Calu3 (cell line): Measurements from ENCODE around the gene IL24. TPM values are rescaled to one million over a fixed set of nuclear protein-coding genes. Genes with fewer than 3 reads are reported as not detected.

Experiments used
- BruUV-seq: library from RNA; stranded (reverse); fragments of 400-500 nt; replicated peaks from 2 replicates; lab custom pipeline; 2021; lab: Mats Ljungman, UMichigan
- CTCF ChIA-PET: fragments of 300-600 bp; sonication (Branson Sonifier 250); formaldehyde crosslinking; loops from one replicate; lab custom pipeline; 2022; ENCODE audit warnings: antibody characterized with exemption; lab: Charles Lee
- DNase-seq: peaks from one replicate; pipeline ENCODE4 v3.0.0; 2022
- H3K27ac Mint-ChIP-seq: one replicate; pipeline ENCODE4 v1.8.0; 2022; ENCODE audit warnings: mixed read lengths; ENCODE audit not compliant: unreplicated experiment
- H3K27me3 Mint-ChIP-seq: one replicate; pipeline ENCODE4 v1.8.0; 2022; ENCODE audit warnings: mixed read lengths; ENCODE audit not compliant: unreplicated experiment
- H3K36me3 Mint-ChIP-seq: one replicate; pipeline ENCODE4 v1.8.0; 2022; ENCODE audit warnings: mild to moderate bottlenecking, moderate library complexity, mixed read lengths; ENCODE audit not compliant: insufficient read depth, unreplicated experiment
- H3K4me1 Mint-ChIP-seq: one replicate; pipeline ENCODE4 v1.8.0; 2022; ENCODE audit warnings: mild to moderate bottlenecking, low read depth, mixed read lengths; ENCODE audit not compliant: unreplicated experiment
- H3K4me3 Mint-ChIP-seq: one replicate; pipeline ENCODE4 v1.8.0; 2022; ENCODE audit warnings: mild to moderate bottlenecking, low read depth, moderate library complexity, mixed read lengths; ENCODE audit not compliant: unreplicated experiment
- H3K9me3 Mint-ChIP-seq: one replicate; pipeline ENCODE4 v1.8.0; 2022; ENCODE audit warnings: low read depth, mixed read lengths; ENCODE audit not compliant: unreplicated experiment
- CTCF ChIP-seq: fragments of 200-600 bp; IDR thresholded peaks from one replicate; pipeline ENCODE4 v1.8.0; 2022; ENCODE audit warnings: antibody characterized with exemption; ENCODE audit not compliant: unreplicated experiment
- intact Hi-C: fragments of 100-400 bp; cut with micrococcal nuclease; formaldehyde crosslinking; loops from one replicate; pipeline ENCODE4 v1.10.0; 2022; ENCODE audit not compliant: unreplicated experiment
- total RNA-seq: library from RNA; stranded (reverse); gene quantifications from 2 replicates; pipeline ENCODE4 v1.2.3, GENCODE V29; 2022

Gene IL24
- total RNA-seq, 1 experiment from 2014 or later, result not detected

DNA sequence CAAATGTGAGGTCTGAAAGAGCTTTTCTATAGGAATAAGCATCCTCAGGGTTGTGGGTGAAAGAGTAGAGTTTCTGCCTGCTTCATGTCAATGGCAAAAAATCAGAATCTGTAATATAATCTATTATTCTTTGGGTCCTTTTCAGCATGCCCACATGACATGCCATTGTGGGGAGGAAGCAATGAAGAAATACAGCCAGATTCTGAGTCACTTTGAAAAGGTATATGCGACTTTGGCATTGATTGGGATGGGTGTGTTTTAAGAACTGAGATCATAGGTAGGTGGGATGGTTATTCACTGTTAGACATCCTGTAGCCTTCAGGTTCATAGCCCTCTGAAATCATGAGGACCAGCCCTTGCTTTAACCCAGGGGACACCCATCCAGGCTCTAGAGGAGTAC is 30.0 kb upstream of the IL24 start:
- intact Hi-C loops, result no loop called here
- Mint-ChIP-seq H3K4me1 (no peaks in the 10 kb centered on the region), H3K9me3 (no peaks in the 10 kb centered on the region), H3K27me3 (peaks cover 79% of the 10 kb centered on the region), H3K27ac (no peak overlapping the region), H3K36me3 (no peaks in the 10 kb centered on the region), H3K4me3 (no peak overlapping the region)
- no peak for DNase-seq
- CTCF ChIA-PET, result no interaction called here
- TF ChIP-seq CTCF, result no peak
- no TSS peak for BruUV-seq

GRCh38 chr1:206867716-206868115 is 29.5 kb upstream of the IL24 start:
- no peak for TF ChIP-seq CTCF
- BruUV-seq, result no TSS peak
- H3K36me3 Mint-ChIP-seq, result no peaks in the 10 kb centered on the region
- H3K4me1 Mint-ChIP-seq, result no peaks in the 10 kb centered on the region
- no peak overlapping the region for H3K4me3 Mint-ChIP-seq
- no peaks in the 10 kb centered on the region for H3K9me3 Mint-ChIP-seq
- no peak overlapping the region for H3K27ac Mint-ChIP-seq
- peaks cover 75% of the 10 kb centered on the region for H3K27me3 Mint-ChIP-seq
- DNase-seq, result no peak
- CTCF ChIA-PET, result no interaction called here
- intact Hi-C loops, result no loop called here

GRCh38 chr1:206868264-206868663 is 29.0 kb upstream of the IL24 start:
- DNase-seq, result no peak
- Mint-ChIP-seq H3K36me3 (no peaks in the 10 kb centered on the region), H3K27me3 (peaks cover 69% of the 10 kb centered on the region), H3K4me1 (no peaks in the 10 kb centered on the region), H3K4me3 (no peak overlapping the region), H3K27ac (no peak overlapping the region), H3K9me3 (no peaks in the 10 kb centered on the region)
- CTCF ChIA-PET, result interaction anchor here (0.6 kb wide), 1 partner anchor 41 kb away, joined by 4 read pairs; no protein-coding TSS in a partner anchor
- TF ChIP-seq CTCF, result no peak
- intact Hi-C loops, result no loop called here
- no TSS peak for BruUV-seq

- peaks cover 3% of the 10 kb centered on the region for H3K9me3 Mint-ChIP-seq
- CTCF ChIA-PET, result no interaction called here
- peaks cover 65% of the 10 kb centered on the region for H3K27me3 Mint-ChIP-seq
- H3K4me3 Mint-ChIP-seq, result no peak overlapping the region
- DNase-seq, result no peak
- BruUV-seq, result no TSS peak
- H3K36me3 Mint-ChIP-seq, result no peaks in the 10 kb centered on the region
- H3K4me1 Mint-ChIP-seq, result no peaks in the 10 kb centered on the region
- no peak for TF ChIP-seq CTCF
- H3K27ac Mint-ChIP-seq, result no peak overlapping the region
- intact Hi-C loops, result no loop called here
These were observed 25.1 kb upstream of the IL24 start for GRCh38 chr1:206872139-206872538.
